ENCODE data around the gene MCTP1. TPM values are rescaled to one million over a fixed set of nuclear protein-coding genes. Genes with fewer than 3 reads are reported as not detected.

The MCTP1 gene
- total RNA-seq, 4 donors from 2014 or later: 28.7 to 117 (median 48.2) TPM

DNA sequence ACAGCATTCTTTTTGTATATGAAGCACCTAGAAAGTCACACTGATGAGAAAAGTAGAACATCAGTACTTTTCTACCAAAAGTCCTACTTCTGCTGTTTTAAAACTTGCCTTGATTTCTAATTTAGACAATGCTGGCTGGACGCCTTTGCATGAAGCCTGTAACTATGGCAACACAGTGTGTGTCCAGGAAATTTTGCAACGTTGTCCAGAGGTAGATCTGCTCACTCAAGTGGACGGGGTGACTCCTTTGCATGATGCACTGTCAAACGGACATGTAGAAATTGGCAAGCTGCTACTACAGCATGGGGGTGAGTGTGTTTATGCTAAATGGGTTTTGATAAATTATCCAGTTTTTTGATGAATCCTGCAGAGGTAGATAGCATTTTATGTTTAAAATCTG lies 592.9 kb downstream of the MCTP1 start:
- no peak for DNase-seq (ENCODE audit: low spot score in 2 of 2)
- TF ChIP-seq, protein P1, sequence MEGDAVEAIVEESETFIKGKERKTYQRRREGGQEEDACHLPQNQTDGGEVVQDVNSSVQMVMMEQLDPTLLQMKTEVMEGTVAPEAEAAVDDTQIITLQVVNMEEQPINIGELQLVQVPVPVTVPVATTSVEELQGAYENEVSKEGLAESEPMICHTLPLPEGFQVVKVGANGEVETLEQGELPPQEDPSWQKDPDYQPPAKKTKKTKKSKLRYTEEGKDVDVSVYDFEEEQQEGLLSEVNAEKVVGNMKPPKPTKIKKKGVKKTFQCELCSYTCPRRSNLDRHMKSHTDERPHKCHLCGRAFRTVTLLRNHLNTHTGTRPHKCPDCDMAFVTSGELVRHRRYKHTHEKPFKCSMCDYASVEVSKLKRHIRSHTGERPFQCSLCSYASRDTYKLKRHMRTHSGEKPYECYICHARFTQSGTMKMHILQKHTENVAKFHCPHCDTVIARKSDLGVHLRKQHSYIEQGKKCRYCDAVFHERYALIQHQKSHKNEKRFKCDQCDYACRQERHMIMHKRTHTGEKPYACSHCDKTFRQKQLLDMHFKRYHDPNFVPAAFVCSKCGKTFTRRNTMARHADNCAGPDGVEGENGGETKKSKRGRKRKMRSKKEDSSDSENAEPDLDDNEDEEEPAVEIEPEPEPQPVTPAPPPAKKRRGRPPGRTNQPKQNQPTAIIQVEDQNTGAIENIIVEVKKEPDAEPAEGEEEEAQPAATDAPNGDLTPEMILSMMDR (IDR thresholded peaks at IDR 0.05): no peak
- TF ChIP-seq POLR2A (IDR thresholded peaks at IDR 0.05) (no peak), EP300 (IDR thresholded peaks at IDR 0.05) (no peak)
- Histone ChIP-seq H3K27ac (no peak overlapping the region), H3K4me1 (peaks cover 0 to 31% (median 0%) of the 10 kb centered on the region in 4 donors), H3K9me3 (no peaks in the 10 kb centered on the region), H3K27me3 (no peaks in the 10 kb centered on the region), H3K36me3 (peaks cover 0 to 5% (median 0%) of the 10 kb centered on the region in 3 donors), H3K4me3 (no peak overlapping the region)
- 30 to 45% methylated on average over 4 of the region's 4 CpGs for WGBS, 2 donors

DNA sequence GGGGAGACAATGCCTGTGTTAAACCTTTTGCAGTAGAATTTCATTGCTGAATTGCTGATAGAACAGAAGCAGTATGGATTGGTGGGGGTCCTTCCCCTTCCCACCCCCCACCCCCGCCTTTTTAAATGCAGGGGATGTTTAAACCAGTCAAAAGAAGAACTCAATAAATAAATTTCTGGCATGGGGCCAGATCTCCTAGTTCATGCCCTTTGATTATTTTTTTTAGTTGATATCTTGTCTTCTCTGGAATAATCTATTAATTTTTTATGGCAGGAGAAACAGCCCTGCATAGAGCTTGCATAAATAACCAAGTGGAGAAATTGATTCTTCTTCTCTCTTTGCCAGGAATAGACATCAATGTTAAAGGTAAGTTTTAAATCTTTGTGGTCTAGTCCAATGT lies 593.6 kb downstream of the MCTP1 start:
- no peak overlapping the region for H3K4me3 ChIP-seq
- no peak for DNase-seq (ENCODE audit: low spot score in 2 of 2)
- TF ChIP-seq EP300 (IDR thresholded peaks at IDR 0.05) (no peak), POLR2A (IDR thresholded peaks at IDR 0.05) (no peak)
- TF ChIP-seq, protein P1 (IDR thresholded peaks at IDR 0.05): no peak
- peaks cover 0 to 12% (median 0%) of the 10 kb centered on the region in 3 donors for H3K36me3 ChIP-seq
- H3K4me1 ChIP-seq: peaks cover 0 to 31% (median 0%) of the 10 kb centered on the region in 4 donors
- H3K27ac ChIP-seq: no peak overlapping the region
- H3K27me3 ChIP-seq: no peaks in the 10 kb centered on the region
- no peaks in the 10 kb centered on the region for H3K9me3 ChIP-seq
- 80 to 92% methylated on average over 1 of the region's 1 CpG for WGBS, 2 donors

DNA sequence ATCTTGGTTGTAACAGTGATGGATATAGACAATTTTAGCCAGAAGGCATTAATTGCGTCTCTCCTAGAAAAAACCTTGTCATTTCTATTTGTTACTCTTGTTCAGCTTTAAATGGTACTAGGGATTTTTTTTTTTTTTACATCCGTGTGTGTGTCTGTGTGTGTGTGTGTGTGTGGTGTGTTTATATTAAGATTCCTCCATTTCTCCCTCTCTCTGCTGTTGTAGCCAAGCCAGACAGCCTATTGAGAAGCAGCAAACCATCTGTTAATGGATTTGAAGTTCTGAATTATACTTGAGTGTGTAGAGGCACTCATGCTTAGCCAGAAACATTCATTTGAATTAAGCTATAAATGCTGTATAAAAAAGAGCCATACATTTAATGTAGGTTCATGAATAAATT lies 594.1 kb downstream of the MCTP1 start:
- no peaks in the 10 kb centered on the region for H3K27me3 ChIP-seq
- H3K27ac ChIP-seq: no peak overlapping the region
- H3K4me3 ChIP-seq: no peak overlapping the region
- no peak for DNase-seq (ENCODE audit: low spot score in 2 of 2)
- TF ChIP-seq POLR2A (IDR thresholded peaks at IDR 0.05) (no peak), EP300 (IDR thresholded peaks at IDR 0.05) (no peak)
- TF ChIP-seq, protein P1 (IDR thresholded peaks at IDR 0.05): no peak
- no peaks in the 10 kb centered on the region for H3K9me3 ChIP-seq
- peaks cover 0 to 31% (median 0%) of the 10 kb centered on the region in 4 donors for H3K4me1 ChIP-seq
- 62 to 67% methylated on average over 2 of the region's 2 CpGs for WGBS, 2 donors
- peaks cover 0 to 12% (median 0%) of the 10 kb centered on the region in 3 donors for H3K36me3 ChIP-seq

DNA sequence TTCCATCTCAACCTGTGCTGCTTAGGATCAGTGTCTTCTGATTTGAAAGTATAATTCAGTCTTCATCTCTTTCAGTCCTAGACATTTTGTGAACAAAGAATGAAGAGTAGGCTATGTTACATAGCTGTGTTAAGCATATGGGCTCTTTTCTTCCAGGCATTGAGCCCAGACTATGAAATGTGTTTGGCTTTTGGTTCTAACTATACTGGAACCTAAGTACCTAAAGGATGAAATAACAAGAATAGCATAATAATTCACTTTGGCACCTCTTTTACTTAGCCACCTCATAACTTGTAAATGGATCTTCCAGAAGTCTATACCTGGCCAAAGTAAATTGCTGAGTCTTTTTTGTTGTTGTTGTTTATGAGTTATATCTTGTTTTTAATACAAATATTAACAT lies 595.0 kb downstream of the MCTP1 start:
- TF ChIP-seq EP300 (IDR thresholded peaks at IDR 0.05): no peak
- peaks cover 0 to 31% (median 0%) of the 10 kb centered on the region in 4 donors for H3K4me1 ChIP-seq
- no peak for DNase-seq (ENCODE audit: low spot score in 2 of 2)

DNA sequence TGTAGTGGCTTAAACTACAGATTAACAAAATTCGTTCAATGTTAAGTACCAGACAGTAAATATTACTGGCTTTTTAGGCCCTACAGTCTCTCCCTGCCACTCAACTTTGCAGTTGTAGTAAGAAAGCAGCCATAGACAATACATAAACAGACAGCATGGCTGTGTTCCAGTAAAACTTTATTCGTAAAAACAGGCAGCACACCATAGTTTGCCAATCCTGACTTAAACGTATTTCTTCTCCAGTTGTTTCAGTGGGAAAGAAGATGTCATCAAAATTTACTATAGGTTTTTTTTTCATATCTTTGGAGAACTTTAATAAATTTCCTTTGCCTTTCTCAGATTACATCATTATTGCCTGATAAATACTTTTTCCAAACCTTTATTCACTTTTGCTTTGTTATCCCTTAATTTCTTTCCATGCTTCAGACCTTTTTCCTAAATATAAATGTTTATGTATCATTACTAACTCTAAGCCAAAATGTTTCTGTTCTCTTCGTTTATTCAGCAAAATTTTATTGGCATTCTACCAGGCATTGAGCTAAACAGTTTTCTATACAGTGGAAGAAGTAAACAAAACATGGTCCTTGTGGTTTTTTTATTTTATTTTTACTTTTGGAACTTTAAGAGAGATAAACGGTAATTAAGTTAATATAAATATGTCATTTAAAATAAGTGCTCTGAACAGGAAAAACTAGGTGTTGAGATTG lies 601.9 kb downstream of the MCTP1 start:
- no peaks in the 10 kb centered on the region for H3K9me3 ChIP-seq
- H3K4me1 ChIP-seq: no peaks in the 10 kb centered on the region
- peaks cover 0 to 18% (median 0%) of the 10 kb centered on the region in 3 donors for H3K36me3 ChIP-seq
- TF ChIP-seq EP300 (IDR thresholded peaks at IDR 0.05) (no peak), POLR2A (IDR thresholded peaks at IDR 0.05) (no peak)
- TF ChIP-seq, protein P1 (IDR thresholded peaks at IDR 0.05): no peak
- no peak overlapping the region for H3K27ac ChIP-seq
- DNase-seq (ENCODE audit: low spot score in 2 of 2): no peak
- 64 to 66% methylated on average over 5 of the region's 5 CpGs for WGBS, 2 donors
- H3K27me3 ChIP-seq: no peaks in the 10 kb centered on the region
- no peak overlapping the region for H3K4me3 ChIP-seq

More for the DNA sequence above, 595.0 kb downstream of the MCTP1 start:
- Histone ChIP-seq H3K9me3 (no peaks in the 10 kb centered on the region), H3K36me3 (peaks cover 0 to 12% (median 0%) of the 10 kb centered on the region in 3 donors), H3K4me3 (no peak overlapping the region), H3K27ac (no peak overlapping the region), H3K27me3 (no peaks in the 10 kb centered on the region)

All from tibial nerve (tissue), 4 donors.